Heart left ventricle (tissue), 16 donors: ENCODE data around the gene GUSB. TPM values are rescaled to one million over a fixed set of nuclear protein-coding genes. Genes with fewer than 3 reads are reported as not detected.

ENCODE experiments used
- ATAC-seq, 4 donors: fragments of 200-7000 bp; cut with Tn5 transposase; one replicate each; pipeline ENCODE4 v1.9.1; 2020 to 2022; ENCODE audit warnings: moderate library complexity in 4 of 4, mild to moderate bottlenecking in 3 of 4, moderate number of reproducible peaks in 1 of 4
- DNase-seq, 5 donors: peaks; one replicate each; pipeline ENCODE4 v3.0.0-alpha.2; 2020
- H3K27ac ChIP-seq, 12 donors: fragments of 200-600 bp; sonication (generic) in 4 of 12; one replicate each; pipeline versions ENCODE4 v1.5.0 to v1.8.0; 2016 to 2022; ENCODE audit warnings: mild to moderate bottlenecking in 2 of 12
- H3K27me3 ChIP-seq, 9 donors: fragments of 200-600 bp; sonication (generic) in 2 of 9; one replicate each; pipeline versions ENCODE4 v1.5.1 to v1.8.0; 2016 to 2022; ENCODE audit warnings: mild to moderate bottlenecking in 3 of 9
- H3K36me3 ChIP-seq, 9 donors: fragments of 200-600 bp; sonication (generic) in 2 of 9; one replicate each; pipeline versions ENCODE4 v1.5.0 to v1.8.0; 2018 to 2022; ENCODE audit warnings: mild to moderate bottlenecking in 2 of 9
- H3K4me1 ChIP-seq, 12 donors: fragments of 200-600 bp; sonication (generic) in 4 of 12; one replicate each; pipeline versions ENCODE4 v1.5.0 to v1.8.0; 2016 to 2022; ENCODE audit warnings: mild to moderate bottlenecking in 3 of 12
- H3K4me3 ChIP-seq, 12 donors: fragments of 200-600 bp; sonication (generic) in 4 of 12; one replicate each; pipeline versions ENCODE4 v1.5.0 to v1.8.0; 2017 to 2022; ENCODE audit warnings: mild to moderate bottlenecking in 9 of 12, moderate library complexity in 4 of 12
- H3K9me3 ChIP-seq, 12 donors: fragments of 200-600 bp; sonication (generic) in 4 of 12; one replicate each; pipeline versions ENCODE4 v1.5.0 to v1.8.0; 2016 to 2022; ENCODE audit warnings: mild to moderate bottlenecking in 1 of 12
- POLR2A ChIP-seq, 2 donors: fragments of 450-650 bp; IDR thresholded peaks; one replicate each; pipeline ENCODE4 v1.6.1; 2017; ENCODE audit warnings: antibody characterized with exemption in 2 of 2, mild to moderate bottlenecking in 2 of 2, moderate library complexity in 2 of 2
- WGBS, 4 donors: extraction: QIAGEN DNeasy Blood & Tissue Kit in 2 of 4; methylation state at CpG; one replicate each; pipeline versions ENCODE4 v1.1.5 to v1.1.7; 2013 to 2018; 5-methylcytosine and 5-hydroxymethylcytosine counted together
- intact Hi-C, 10 donors: fragments of 100-400 bp; cut with DNase I; formaldehyde crosslinking; loops; one replicate each; pipeline versions ENCODE4 v1.11.1 to v1.14.2; 2022
- polyA plus RNA-seq, 2 donors: library from polyadenylated mRNA; stranded (reverse); fragments of 200-250 nt; gene quantifications; one replicate each; pipeline ENCODE4 v1.2.3, GENCODE V29; 2013
- total RNA-seq, 9 donors: library from RNA; depleted of rRNA in 2 of 9; stranded (reverse); fragments of >200 nt in 2 of 9; fragmentation: NEBNext Ultra II Directional in 3 of 9; extraction: Animal tissue kit (Norgen Biotek cat#: 25700) in 3 of 9; gene quantifications; one replicate each; pipeline versions ENCODE4 v1.1.0 to v1.2.4, GENCODE V29; 2016 to 2023
- TF ChIP-seq, protein P1 (sequence below), 12 donors: fragments of 200-600 bp; sonication (generic) in 4 of 12; IDR thresholded peaks; one replicate each; pipeline versions ENCODE4 v1.5.0 to v1.8.0; 2018 to 2022; ENCODE audit warnings: antibody characterized with exemption in 12 of 12, mild to moderate bottlenecking in 5 of 12
- donor health status: ischemic (EF 13 %, LVEDD 7.1; RV severe dilation, severe dysfunction).
- donor health status: healthy with polysubstance abuse.
- donor health status: DM: no; HTN: yes; CAD: no.
- donor health status: DM: no; HTN: no; CAD: no.
- donor health status: ischemic (EF 25% LVEDD 6.9; RV normal size, moderate dysfunction).
- donor health status: ischemic (EF 25% LVEDD 5.7; RV mildly dilated, moderate dysfunction).
- donor health status: healthy.
- donor health status: DM: yes; HTN: yes; CAD: no.
- donor health status: ischemic (EF 35%, LVEDD 5.7; RV mildly dilated, moderate dysfunction).
- donor health status: nonischemic (EF 11% LVEDD 7.7; RV severe dilation, severe dysfunction).
- donor health status: DM: yes; HTN: yes; CAD: no.
- donor health status: PGD.
- donor health status: ischemic (EF 29% LVEDD 5.4; RV normal size, mild dysfunction).
- donor health status: nonischemic (EF 23%, LVEDD 6.1; RV moderate dilation, normal function).

GUSB gene
- total and polyA plus RNA-seq, 11 donors = 9.9 to 47.3 (median 14.9) TPM

DNA sequence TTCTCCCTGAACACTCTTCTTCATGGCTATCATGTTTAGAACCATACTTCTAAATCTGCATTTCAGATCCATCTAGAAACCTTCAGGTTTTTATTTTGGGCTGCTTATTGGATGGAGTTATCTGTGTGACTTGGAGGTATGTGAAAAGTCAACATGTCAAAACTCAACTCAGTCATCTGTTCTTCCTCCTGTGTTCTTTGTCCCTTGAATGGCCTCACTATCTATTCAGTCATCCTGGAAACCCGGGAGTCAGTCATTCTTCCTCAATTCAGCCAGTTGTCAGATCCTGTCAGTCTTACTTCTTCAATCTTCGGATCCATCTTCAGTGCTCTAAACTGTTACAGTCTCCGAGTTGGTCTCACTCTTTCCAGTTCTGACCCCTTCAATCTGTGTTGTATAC is 57.0 kb downstream of the GUSB start:
- DNase-seq (no peak), ATAC-seq (no peak)
- Histone ChIP-seq H3K4me1 (peaks cover 0 to 18% (median 0%) of the 10 kb centered on the region in 12 donors), H3K9me3 (no peaks in the 10 kb centered on the region), H3K27me3 (no peaks in the 10 kb centered on the region), H3K4me3 (no peak overlapping the region), H3K27ac (no peak overlapping the region), H3K36me3 (peaks cover 0 to 4% (median 0%) of the 10 kb centered on the region in 9 donors)
- intact Hi-C loops = no loop called here
- 49 to 83% (median 65%) methylated on average over 3 of the region's 3 CpGs for WGBS, 4 donors
- TF ChIP-seq, protein P1, sequence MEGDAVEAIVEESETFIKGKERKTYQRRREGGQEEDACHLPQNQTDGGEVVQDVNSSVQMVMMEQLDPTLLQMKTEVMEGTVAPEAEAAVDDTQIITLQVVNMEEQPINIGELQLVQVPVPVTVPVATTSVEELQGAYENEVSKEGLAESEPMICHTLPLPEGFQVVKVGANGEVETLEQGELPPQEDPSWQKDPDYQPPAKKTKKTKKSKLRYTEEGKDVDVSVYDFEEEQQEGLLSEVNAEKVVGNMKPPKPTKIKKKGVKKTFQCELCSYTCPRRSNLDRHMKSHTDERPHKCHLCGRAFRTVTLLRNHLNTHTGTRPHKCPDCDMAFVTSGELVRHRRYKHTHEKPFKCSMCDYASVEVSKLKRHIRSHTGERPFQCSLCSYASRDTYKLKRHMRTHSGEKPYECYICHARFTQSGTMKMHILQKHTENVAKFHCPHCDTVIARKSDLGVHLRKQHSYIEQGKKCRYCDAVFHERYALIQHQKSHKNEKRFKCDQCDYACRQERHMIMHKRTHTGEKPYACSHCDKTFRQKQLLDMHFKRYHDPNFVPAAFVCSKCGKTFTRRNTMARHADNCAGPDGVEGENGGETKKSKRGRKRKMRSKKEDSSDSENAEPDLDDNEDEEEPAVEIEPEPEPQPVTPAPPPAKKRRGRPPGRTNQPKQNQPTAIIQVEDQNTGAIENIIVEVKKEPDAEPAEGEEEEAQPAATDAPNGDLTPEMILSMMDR (IDR thresholded peaks at IDR 0.05) = no peak
- TF ChIP-seq POLR2A (IDR thresholded peaks at IDR 0.05) = no peak

GRCh38 chr7:65924193-65924592 is 57.8 kb downstream of the GUSB start:
- intact Hi-C loops = no loop called here
- no peak overlapping the region for H3K4me3 ChIP-seq
- no peaks in the 10 kb centered on the region for H3K9me3 ChIP-seq
- H3K27ac ChIP-seq = no peak overlapping the region
- ATAC-seq (no peak), DNase-seq (no peak)
- TF ChIP-seq, protein P1 (IDR thresholded peaks at IDR 0.05) = no peak
- no peak for TF ChIP-seq POLR2A (IDR thresholded peaks at IDR 0.05)
- 57 to 64% (median 61%) methylated on average over 4 of the region's 4 CpGs for WGBS, 4 donors
- H3K4me1 ChIP-seq = peaks cover 0 to 18% (median 0%) of the 10 kb centered on the region in 12 donors
- peaks cover 0 to 4% (median 0%) of the 10 kb centered on the region in 9 donors for H3K36me3 ChIP-seq
- H3K27me3 ChIP-seq = no peaks in the 10 kb centered on the region

- no peaks in the 10 kb centered on the region for H3K27me3 ChIP-seq
- intact Hi-C loops = no loop called here
- no peak for ATAC-seq
- peaks cover 0 to 4% (median 0%) of the 10 kb centered on the region in 9 donors for H3K36me3 ChIP-seq
- H3K4me1 ChIP-seq = peaks cover 0 to 18% (median 0%) of the 10 kb centered on the region in 12 donors
- H3K4me3 ChIP-seq = no peak overlapping the region
- no peak for DNase-seq
- no peak overlapping the region for H3K27ac ChIP-seq
- H3K9me3 ChIP-seq = no peaks in the 10 kb centered on the region
- no peak for TF ChIP-seq POLR2A (IDR thresholded peaks at IDR 0.05)
- TF ChIP-seq, protein P1 (IDR thresholded peaks at IDR 0.05) = no peak
- 86 to 91% (median 90%) methylated on average over 4 of the region's 4 CpGs for WGBS, 4 donors
Observed at GRCh38 chr7:65923316-65923715, 58.7 kb downstream of the GUSB start.

GRCh38 chr7:65915921-65916657 is 65.9 kb downstream of the GUSB start:
- no peaks in the 10 kb centered on the region for H3K4me1 ChIP-seq
- ATAC-seq (no peak), DNase-seq (no peak)
- no peaks in the 10 kb centered on the region for H3K9me3 ChIP-seq
- 91 to 94% (median 93%) methylated on average over 8 of the region's 8 CpGs for WGBS, 4 donors
- no peak for TF ChIP-seq POLR2A (IDR thresholded peaks at IDR 0.05)
- TF ChIP-seq, protein P1 (IDR thresholded peaks at IDR 0.05) = no peak
- H3K4me3 ChIP-seq = no peak overlapping the region
- peaks cover 0 to under 1% (median 0%) of the 10 kb centered on the region in 9 donors for H3K36me3 ChIP-seq
- H3K27me3 ChIP-seq = no peaks in the 10 kb centered on the region
- no peak overlapping the region for H3K27ac ChIP-seq
- intact Hi-C loops = no loop called here
